Measurements from ENCODE around the gene L1CAM.
A peak's percentile ranks its signal among the peaks of the same experiment; 100 is the strongest.

Gene L1CAM

GRCh38 chrX:153900831-153901752 is 15.1 kb upstream of the L1CAM start (continued):
- TF ChIP-seq PATZ1 (tag by site-specific recombination; IDR thresholded peaks at IDR 0.05) (peak; percentile 45; the same call in 1 of the 2 replicates), ZNF10 (tag by site-specific recombination; IDR thresholded peaks at IDR 0.05) (no peak), GLIS2 (tag by site-specific recombination; IDR thresholded peaks at IDR 0.05) (no peak), SALL2 (tag by site-specific recombination; IDR thresholded peaks at IDR 0.05; ENCODE audit: borderline replicate concordance) (0 out of 2 replicates have a peak, but pooled peaks have one; percentile 63), ZSCAN16 (tag by site-specific recombination; IDR thresholded peaks at IDR 0.05) (no peak), ZNF521 (tag by site-specific recombination; IDR thresholded peaks at IDR 0.05) (no peak), KLF8 (tag by site-specific recombination; IDR thresholded peaks at IDR 0.05) (no peak), ZNF211 (tag by site-specific recombination; IDR thresholded peaks at IDR 0.05; ENCODE audit: low read depth) (no peak), ZNF416 (tag by site-specific recombination; IDR thresholded peaks at IDR 0.05) (no peak), ZNF426 (tag by site-specific recombination; IDR thresholded peaks at IDR 0.05) (no peak), TRIM28 (IDR thresholded peaks at IDR 0.05; ENCODE audit: borderline replicate concordance, low read length) (0 out of 2 replicates have a peak, but pooled peaks have one; percentile 6), GLI4 (tag by site-specific recombination; IDR thresholded peaks at IDR 0.05) (peak; percentile 84), ZSCAN30 (tag by site-specific recombination; IDR thresholded peaks at IDR 0.05) (no peak), ZNF792 (tag by site-specific recombination; IDR thresholded peaks at IDR 0.05) (no peak), ZNF558 (tag by site-specific recombination; IDR thresholded peaks at IDR 0.05) (no peak), ZBTB48 (tag by site-specific recombination; IDR thresholded peaks at IDR 0.05) (0 out of 2 replicates have a peak, but pooled peaks have one; percentile 21), ZBTB21 (tag by site-specific recombination; IDR thresholded peaks at IDR 0.05) (no peak), RBAK (tag by site-specific recombination; IDR thresholded peaks at IDR 0.05) (no peak), ZNF571 (tag by site-specific recombination; IDR thresholded peaks at IDR 0.05) (peak; percentile 86; the same call in 1 of the 2 replicates), ZNF121 (tag by site-specific recombination; IDR thresholded peaks at IDR 0.05) (no peak), SP2 (tag by site-specific recombination; IDR thresholded peaks at IDR 0.05) (no peak)
- TF ChIP-seq, protein P1, sequence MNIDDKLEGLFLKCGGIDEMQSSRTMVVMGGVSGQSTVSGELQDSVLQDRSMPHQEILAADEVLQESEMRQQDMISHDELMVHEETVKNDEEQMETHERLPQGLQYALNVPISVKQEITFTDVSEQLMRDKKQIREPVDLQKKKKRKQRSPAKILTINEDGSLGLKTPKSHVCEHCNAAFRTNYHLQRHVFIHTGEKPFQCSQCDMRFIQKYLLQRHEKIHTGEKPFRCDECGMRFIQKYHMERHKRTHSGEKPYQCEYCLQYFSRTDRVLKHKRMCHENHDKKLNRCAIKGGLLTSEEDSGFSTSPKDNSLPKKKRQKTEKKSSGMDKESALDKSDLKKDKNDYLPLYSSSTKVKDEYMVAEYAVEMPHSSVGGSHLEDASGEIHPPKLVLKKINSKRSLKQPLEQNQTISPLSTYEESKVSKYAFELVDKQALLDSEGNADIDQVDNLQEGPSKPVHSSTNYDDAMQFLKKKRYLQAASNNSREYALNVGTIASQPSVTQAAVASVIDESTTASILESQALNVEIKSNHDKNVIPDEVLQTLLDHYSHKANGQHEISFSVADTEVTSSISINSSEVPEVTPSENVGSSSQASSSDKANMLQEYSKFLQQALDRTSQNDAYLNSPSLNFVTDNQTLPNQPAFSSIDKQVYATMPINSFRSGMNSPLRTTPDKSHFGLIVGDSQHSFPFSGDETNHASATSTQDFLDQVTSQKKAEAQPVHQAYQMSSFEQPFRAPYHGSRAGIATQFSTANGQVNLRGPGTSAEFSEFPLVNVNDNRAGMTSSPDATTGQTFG (tag by site-specific recombination; IDR thresholded peaks at IDR 0.05; ENCODE audit: borderline replicate concordance): peak; percentile 72; the same call in 1 of the 2 replicates
- TF ChIP-seq, protein P2, sequence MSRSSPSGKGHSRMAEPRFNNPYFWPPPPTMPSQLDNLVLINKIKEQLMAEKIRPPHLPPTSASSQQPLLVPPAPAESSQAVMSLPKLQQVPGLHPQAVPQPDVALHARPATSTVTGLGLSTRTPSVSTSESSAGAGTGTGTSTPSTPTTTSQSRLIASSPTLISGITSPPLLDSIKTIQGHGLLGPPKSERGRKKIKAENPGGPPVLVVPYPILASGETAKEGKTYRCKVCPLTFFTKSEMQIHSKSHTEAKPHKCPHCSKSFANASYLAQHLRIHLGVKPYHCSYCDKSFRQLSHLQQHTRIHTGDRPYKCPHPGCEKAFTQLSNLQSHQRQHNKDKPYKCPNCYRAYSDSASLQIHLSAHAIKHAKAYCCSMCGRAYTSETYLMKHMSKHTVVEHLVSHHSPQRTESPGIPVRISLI (tag by site-specific recombination; IDR thresholded peaks at IDR 0.05): no peak
- TF ChIP-seq, protein P3, sequence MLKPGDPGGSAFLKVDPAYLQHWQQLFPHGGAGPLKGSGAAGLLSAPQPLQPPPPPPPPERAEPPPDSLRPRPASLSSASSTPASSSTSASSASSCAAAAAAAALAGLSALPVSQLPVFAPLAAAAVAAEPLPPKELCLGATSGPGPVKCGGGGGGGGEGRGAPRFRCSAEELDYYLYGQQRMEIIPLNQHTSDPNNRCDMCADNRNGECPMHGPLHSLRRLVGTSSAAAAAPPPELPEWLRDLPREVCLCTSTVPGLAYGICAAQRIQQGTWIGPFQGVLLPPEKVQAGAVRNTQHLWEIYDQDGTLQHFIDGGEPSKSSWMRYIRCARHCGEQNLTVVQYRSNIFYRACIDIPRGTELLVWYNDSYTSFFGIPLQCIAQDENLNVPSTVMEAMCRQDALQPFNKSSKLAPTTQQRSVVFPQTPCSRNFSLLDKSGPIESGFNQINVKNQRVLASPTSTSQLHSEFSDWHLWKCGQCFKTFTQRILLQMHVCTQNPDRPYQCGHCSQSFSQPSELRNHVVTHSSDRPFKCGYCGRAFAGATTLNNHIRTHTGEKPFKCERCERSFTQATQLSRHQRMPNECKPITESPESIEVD (tag by site-specific recombination; IDR thresholded peaks at IDR 0.05): no peak
- TF ChIP-seq, protein P4, sequence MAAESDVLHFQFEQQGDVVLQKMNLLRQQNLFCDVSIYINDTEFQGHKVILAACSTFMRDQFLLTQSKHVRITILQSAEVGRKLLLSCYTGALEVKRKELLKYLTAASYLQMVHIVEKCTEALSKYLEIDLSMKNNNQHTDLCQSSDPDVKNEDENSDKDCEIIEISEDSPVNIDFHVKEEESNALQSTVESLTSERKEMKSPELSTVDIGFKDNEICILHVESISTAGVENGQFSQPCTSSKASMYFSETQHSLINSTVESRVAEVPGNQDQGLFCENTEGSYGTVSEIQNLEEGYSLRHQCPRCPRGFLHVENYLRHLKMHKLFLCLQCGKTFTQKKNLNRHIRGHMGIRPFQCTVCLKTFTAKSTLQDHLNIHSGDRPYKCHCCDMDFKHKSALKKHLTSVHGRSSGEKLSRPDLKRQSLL (tag by site-specific recombination; IDR thresholded peaks at IDR 0.05): no peak
- TF ChIP-seq, protein P5, sequence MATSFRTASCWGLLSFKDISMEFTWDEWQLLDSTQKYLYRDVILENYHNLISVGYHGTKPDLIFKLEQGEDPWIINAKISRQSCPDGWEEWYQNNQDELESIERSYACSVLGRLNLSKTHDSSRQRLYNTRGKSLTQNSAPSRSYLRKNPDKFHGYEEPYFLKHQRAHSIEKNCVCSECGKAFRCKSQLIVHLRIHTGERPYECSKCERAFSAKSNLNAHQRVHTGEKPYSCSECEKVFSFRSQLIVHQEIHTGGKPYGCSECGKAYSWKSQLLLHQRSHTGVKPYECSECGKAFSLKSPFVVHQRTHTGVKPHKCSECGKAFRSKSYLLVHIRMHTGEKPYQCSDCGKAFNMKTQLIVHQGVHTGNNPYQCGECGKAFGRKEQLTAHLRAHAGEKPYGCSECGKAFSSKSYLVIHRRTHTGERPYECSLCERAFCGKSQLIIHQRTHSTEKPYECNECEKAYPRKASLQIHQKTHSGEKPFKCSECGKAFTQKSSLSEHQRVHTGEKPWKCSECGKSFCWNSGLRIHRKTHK (tag by site-specific recombination; IDR thresholded peaks at IDR 0.05): no peak; the same call in 1 of the 2 replicates

Data from HEK293 (cell line).